ENCODE results near the gene NCKAP5L.

NCKAP5L gene

GRCh38 chr12:49827401-49828099, 663 bp downstream of the NCKAP5L start:
- peaks cover 17% of the 10 kb centered on the region for H4K20me1 ChIP-seq (ENCODE audit: insufficient read depth, low read length, poor library complexity, severe bottlenecking)
- peak overlapping the region; percentile 87 for H3K4me2 ChIP-seq (ENCODE audit: low read depth, low read length, poor library complexity, severe bottlenecking)
- H2AFZ ChIP-seq (ENCODE audit: low read length): peak overlapping the region; percentile 37; the same call in 1 of the 2 replicates

GRCh38 chr12:49827051-49827400, 1.2 kb downstream of the NCKAP5L start:
- Histone ChIP-seq H3F3A (ENCODE audit: low read depth) (no peaks in the 10 kb centered on the region), H3K79me2 (ENCODE audit: insufficient read depth, low read length) (peaks cover 56% of the 10 kb centered on the region), H3K4me1 (ENCODE audit: insufficient read depth, low read length, poor library complexity, severe bottlenecking) (peaks cover 35% of the 10 kb centered on the region), H4K20me1 (ENCODE audit: insufficient read depth, low read length, poor library complexity, severe bottlenecking) (peaks cover 17% of the 10 kb centered on the region), H3K9me3 (ENCODE audit: insufficient read depth, low read depth, low read length) (no peaks in the 10 kb centered on the region), H3K27me3 (ENCODE audit: insufficient read depth, low read length, poor library complexity, severe bottlenecking) (no peaks in the 10 kb centered on the region), H3K36me3 (ENCODE audit: insufficient read depth, low read length) (no peaks in the 10 kb centered on the region), H3K4me2 (ENCODE audit: low read depth, low read length, poor library complexity, severe bottlenecking) (peak overlapping the region; percentile 87), H3K9me2 (replicated peaks; ENCODE audit: low read depth, low read length) (no peaks in the 10 kb centered on the region), H3K9ac (ENCODE audit: low read depth, low read length, poor library complexity, severe bottlenecking) (peak overlapping the region; percentile 80), H3K4me3 (ENCODE audit: low read length, poor library complexity, severe bottlenecking) (peak overlapping the region; percentile 85), H2AFZ (ENCODE audit: low read length) (no peak overlapping the region)
- TF ChIP-seq EZH2phosphoT487 (IDR thresholded peaks at IDR 0.05; ENCODE audit: borderline replicate concordance): no peak
- no peak for TF ChIP-seq CTCF (conservative IDR thresholded peaks at IDR 0.05; ENCODE audit: low read length)

More at GRCh38 chr12:49827401-49828099, 663 bp downstream of the NCKAP5L start:
- TF ChIP-seq EZH2phosphoT487 (IDR thresholded peaks at IDR 0.05; ENCODE audit: borderline replicate concordance): no peak
- no peak for TF ChIP-seq CTCF (conservative IDR thresholded peaks at IDR 0.05; ENCODE audit: low read length)
- Histone ChIP-seq H3K4me3 (ENCODE audit: low read length, poor library complexity, severe bottlenecking) (peak overlapping the region; percentile 85), H3K9me3 (ENCODE audit: insufficient read depth, low read depth, low read length) (no peaks in the 10 kb centered on the region), H3K9ac (ENCODE audit: low read depth, low read length, poor library complexity, severe bottlenecking) (peak overlapping the region; percentile 80), H3K9me2 (replicated peaks; ENCODE audit: low read depth, low read length) (no peaks in the 10 kb centered on the region), H3K36me3 (ENCODE audit: insufficient read depth, low read length) (no peaks in the 10 kb centered on the region), H3K79me2 (ENCODE audit: insufficient read depth, low read length) (peaks cover 52% of the 10 kb centered on the region), H3K4me1 (ENCODE audit: insufficient read depth, low read length, poor library complexity, severe bottlenecking) (peaks cover 33% of the 10 kb centered on the region), H3F3A (ENCODE audit: low read depth) (no peaks in the 10 kb centered on the region), H3K27me3 (ENCODE audit: insufficient read depth, low read length, poor library complexity, severe bottlenecking) (no peaks in the 10 kb centered on the region)

GRCh38 chr12:49825971-49826421, 2.2 kb downstream of the NCKAP5L start:
- H3K4me2 ChIP-seq (ENCODE audit: low read depth, low read length, poor library complexity, severe bottlenecking): peak overlapping the region; percentile 87
- H3K36me3 ChIP-seq (ENCODE audit: insufficient read depth, low read length): no peaks in the 10 kb centered on the region
- no peaks in the 10 kb centered on the region for H3K9me2 ChIP-seq (replicated peaks; ENCODE audit: low read depth, low read length)
- H3K4me3 ChIP-seq (ENCODE audit: low read length, poor library complexity, severe bottlenecking): peak overlapping the region; percentile 85
- H3K27me3 ChIP-seq (ENCODE audit: insufficient read depth, low read length, poor library complexity, severe bottlenecking): no peaks in the 10 kb centered on the region
- no peaks in the 10 kb centered on the region for H3K9me3 ChIP-seq (ENCODE audit: insufficient read depth, low read depth, low read length)
- H3K79me2 ChIP-seq (ENCODE audit: insufficient read depth, low read length): peaks cover 66% of the 10 kb centered on the region
- no peak overlapping the region for H3K9ac ChIP-seq (ENCODE audit: low read depth, low read length, poor library complexity, severe bottlenecking)
- no peak overlapping the region for H2AFZ ChIP-seq (ENCODE audit: low read length)
- TF ChIP-seq CTCF (conservative IDR thresholded peaks at IDR 0.05; ENCODE audit: low read length): no peak
- TF ChIP-seq EZH2phosphoT487 (IDR thresholded peaks at IDR 0.05; ENCODE audit: borderline replicate concordance): no peak
- peaks cover 45% of the 10 kb centered on the region for H3K4me1 ChIP-seq (ENCODE audit: insufficient read depth, low read length, poor library complexity, severe bottlenecking)
- H3F3A ChIP-seq (ENCODE audit: low read depth): no peaks in the 10 kb centered on the region
- peaks cover 23% of the 10 kb centered on the region for H4K20me1 ChIP-seq (ENCODE audit: insufficient read depth, low read length, poor library complexity, severe bottlenecking)
